HG02759 (cell line): ENCODE results near the gene SLC1A2.

Experiments used
- ATAC-seq: cut with Tn5 transposase; IDR thresholded peaks from one replicate; pipeline ENCODE4 v1.9.1; 2021; ENCODE audit warnings: mild to moderate bottlenecking, moderate library complexity; ENCODE audit not compliant: unreplicated experiment

SLC1A2 gene

GRCh38 chr11:35305670-35306382 is 113.5 kb downstream of the SLC1A2 start:
- ATAC-seq, result peak; percentile 68

GRCh38 chr11:35304900-35305460 is 114.4 kb downstream of the SLC1A2 start:
- no peak for ATAC-seq

- no peak for ATAC-seq
Observed at GRCh38 chr11:35304386-35304775, 115.0 kb downstream of the SLC1A2 start.

- no peak for ATAC-seq
Observed at GRCh38 chr11:35303596-35304385, 115.6 kb downstream of the SLC1A2 start.

- no peak for ATAC-seq
Observed at GRCh38 chr11:35302398-35302797, 117.0 kb downstream of the SLC1A2 start.

DNA sequence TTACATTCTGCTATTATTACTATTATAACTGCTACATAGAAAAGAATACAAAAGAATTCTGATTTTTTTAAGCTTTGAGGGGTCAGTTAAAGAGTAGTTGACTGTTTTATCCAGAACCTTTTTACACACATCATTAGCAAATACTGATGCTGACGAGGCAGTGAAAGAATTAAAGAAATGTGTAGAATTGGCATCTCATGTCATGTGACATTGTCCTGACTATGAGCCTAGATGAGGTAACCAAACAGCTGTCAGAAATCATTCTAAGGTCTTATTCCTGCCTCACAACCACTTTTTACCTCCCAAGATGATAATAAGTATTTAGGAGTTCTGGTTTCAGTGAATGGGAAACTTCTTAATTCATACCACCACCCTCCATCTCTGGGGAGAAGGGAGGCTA is 121.0 kb downstream of the SLC1A2 start:
- ATAC-seq, result no peak

DNA sequence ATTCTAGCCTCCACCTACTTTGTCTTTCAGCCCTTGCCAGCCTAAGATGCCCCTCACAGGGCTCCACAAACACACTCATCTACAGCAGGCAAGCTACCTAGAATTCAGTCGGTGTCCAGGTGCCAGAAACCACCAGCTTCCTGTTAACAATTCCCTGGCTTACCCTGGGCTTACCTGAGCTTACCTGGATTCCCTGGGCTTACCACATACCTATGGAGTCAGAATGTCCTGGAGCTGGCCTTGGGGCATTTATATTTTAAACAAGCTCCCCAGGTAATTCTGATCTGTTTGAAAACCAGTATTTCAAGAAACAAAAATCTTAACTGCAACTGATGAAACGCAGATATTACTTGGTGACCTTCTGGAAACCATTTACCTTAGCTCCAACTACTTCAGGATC is 123.6 kb downstream of the SLC1A2 start:
- ATAC-seq, result no peak

DNA sequence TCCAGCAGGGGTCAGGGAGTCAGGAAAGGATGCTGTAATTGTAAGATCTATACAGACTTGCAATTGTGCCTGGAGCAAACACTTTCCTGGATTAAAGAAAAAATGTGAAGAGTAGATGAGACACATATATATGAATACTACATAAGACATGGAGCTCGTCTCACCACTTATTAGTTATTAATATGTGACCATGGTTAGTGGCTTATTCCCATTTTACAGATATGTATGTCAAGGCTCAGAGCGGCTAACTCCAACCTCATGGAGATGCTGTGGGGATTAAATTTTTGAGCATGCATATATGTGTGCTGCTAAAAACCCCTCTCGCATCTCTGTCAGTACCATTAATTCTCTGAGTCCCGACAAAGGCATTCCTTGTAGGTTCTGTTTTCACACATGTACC is 125.7 kb downstream of the SLC1A2 start:
- ATAC-seq, result no peak

DNA sequence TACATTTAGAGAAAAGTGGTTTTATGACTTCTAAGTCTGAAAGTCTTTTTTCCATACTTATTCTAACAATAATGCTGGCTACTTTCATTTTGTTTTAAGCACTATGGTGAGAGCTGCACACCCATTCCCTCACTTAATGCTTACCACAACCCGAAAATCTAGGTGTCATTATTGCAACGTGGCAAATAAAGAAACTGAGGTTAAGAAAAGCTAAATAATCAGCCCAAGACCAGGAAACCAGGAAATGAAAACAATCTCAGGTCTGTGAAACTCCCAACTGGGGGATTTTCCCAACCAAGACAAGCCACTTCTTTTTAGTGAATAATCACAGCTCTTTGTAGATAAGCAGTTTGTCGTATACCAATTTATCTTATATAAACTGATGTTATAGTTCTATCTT is 126.3 kb downstream of the SLC1A2 start:
- no peak for ATAC-seq

DNA sequence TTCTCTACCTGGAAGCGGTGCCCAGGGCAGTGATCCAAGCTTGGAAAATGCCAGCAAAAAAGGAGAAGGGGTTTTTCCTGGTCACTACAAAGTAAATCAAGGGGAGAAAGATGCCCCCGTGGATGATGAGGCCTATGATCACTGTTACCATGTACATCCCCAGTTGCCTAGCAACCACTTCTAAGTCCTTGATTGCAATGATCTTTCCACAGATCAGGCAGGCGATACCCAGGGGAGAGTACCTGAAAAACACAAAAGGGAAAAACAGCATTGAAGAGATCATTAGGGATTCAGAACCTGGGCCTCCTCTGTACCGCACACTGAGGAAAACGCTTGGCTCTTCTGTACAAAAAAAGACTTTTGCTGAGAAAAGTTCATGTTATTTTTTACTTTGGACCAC is 127.1 kb downstream of the SLC1A2 start:
- ATAC-seq, result no peak

DNA sequence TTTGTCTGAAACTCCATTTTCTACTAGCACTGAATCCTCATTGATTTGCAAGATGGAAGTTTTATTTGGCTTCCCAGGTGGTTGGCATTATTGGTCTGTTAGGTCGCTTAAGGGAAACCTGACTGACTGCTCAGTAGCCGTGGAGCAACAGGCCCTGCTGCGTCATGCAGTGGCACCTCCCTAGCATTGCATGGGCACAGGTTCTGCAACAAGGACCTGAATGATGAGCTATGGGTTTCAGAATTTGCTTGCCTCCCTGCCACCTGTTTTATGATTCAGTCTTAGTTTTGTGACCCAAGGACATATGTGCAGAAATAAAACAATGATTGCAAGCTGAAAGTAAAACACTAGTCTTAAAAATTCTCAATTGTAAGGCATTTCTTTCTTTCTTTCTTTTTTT is 128.5 kb downstream of the SLC1A2 start:
- no peak for ATAC-seq

DNA sequence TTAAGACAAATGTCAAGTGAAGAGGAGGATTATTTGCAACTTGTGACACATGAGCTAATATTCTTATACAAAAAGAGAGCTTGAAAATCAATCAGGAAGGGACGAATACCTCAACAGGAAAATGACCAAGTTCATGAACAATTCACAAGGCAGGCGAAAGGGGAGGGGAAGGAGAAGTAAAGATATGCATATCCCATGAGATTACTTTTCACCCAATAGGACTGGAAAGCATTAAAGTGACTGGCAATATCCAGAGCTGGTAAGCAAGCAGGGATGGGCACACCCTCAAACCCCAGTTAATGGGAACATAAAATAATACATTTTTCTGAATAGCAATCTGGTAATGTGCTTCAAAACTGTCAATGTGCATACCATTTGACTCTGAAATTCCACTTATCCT is 129.5 kb downstream of the SLC1A2 start:
- ATAC-seq, result no peak

DNA sequence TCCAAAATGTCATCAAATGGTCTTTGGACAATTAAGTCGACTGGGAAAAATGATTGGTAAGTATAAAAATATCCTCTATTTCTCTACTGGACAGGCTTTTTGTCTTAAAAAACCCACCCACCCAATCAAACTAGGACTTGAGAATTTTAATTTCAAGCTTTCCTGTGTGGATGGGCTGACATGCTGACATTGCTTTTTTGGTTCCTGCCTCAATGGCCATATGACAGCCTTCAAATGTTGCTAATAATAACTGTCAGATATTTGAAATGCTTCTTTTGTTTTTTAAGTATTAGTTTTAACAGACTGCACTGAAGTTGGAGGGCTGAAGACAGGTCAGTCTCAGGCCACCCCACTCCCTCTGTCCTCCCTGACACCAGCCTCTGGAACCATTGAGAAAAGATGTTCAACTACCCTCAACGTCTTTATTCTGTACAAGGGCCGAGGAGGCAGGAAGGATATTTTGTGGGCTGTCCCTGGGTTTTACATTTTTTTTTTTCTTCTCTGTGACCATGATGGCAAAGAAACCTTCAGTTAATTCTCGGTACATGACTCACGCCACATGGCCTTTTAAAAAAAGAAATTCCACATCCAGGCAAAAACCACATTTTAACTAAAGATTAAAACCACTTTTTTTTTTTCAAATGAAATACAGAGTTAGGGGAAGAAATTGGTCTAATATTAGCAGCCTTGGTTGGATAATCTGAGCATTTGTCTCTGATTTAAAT is 130.4 kb downstream of the SLC1A2 start:
- ATAC-seq, result no peak

- no peak for ATAC-seq
Observed at GRCh38 chr11:35288309-35288708, 131.0 kb downstream of the SLC1A2 start.

- ATAC-seq, result no peak
Observed at GRCh38 chr11:35287344-35287890, 131.9 kb downstream of the SLC1A2 start.

GRCh38 chr11:35286126-35286525 is 133.2 kb downstream of the SLC1A2 start:
- no peak for ATAC-seq

DNA sequence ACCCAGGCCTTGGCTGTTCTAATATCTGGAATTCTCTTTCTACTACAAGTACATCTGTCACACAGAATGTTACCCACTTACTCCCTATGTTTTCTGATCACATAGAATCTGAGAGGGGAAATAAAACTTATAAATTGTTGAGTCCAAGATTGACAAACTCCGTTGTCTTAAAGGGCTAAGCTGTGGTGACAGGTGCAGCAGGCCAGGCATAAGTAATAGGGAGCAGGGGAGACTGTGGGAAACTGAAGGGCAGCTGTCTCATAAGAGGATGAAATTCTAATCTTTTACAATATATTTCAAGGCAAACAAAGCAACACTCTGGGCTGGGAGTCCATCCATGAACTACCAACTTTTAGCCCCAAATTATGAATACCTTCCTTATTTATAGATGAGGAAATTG is 133.9 kb downstream of the SLC1A2 start:
- no peak for ATAC-seq

- ATAC-seq, result no peak
Observed at GRCh38 chr11:35282221-35282882, 137.0 kb downstream of the SLC1A2 start.

DNA sequence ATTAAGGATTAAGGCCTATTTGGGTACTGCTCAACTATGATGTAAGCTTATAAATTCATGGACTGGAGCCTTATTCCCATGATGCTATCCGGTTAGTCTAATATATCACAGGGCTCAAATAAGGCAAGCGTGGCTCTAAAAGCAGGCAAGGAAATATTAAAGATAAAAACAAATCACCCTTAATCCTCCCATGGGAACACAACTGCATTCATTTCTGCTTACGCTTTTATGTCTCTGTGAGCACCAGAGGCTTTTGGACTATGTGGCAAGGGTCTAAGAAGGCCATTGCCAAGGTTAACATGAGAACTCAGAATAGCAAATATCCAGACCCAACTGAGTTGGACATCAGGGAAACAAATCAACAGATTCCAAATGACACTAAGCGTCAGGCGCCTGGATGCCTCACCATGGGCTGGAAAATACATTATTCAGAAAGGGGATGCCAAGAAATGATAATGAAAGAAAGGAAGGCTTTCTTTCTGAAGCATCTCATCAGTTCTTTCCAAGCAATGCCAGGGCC is 138.1 kb downstream of the SLC1A2 start:
- ATAC-seq, result no peak

- ATAC-seq, result no peak
Observed at GRCh38 chr11:35280727-35281126, 138.6 kb downstream of the SLC1A2 start.
